H1 (cell line): ENCODE data around the gene UBASH3A.

Experiments used
- CTCF ChIP-seq, 3 experiments: IDR thresholded peaks; 1 replicate in 2 of 3; 2 replicates in 1 of 3; pipeline versions ENCODE4 v1.5.1 to v1.6.1; 2011; ENCODE audit warnings: low read length in 3 of 3, mild to moderate bottlenecking in 3 of 3, inconsistent platforms in 2 of 3, low read depth in 1 of 3, moderate library complexity in 1 of 3; ENCODE audit not compliant: insufficient read depth in 1 of 3; ENCODE audit errors: control extremely low read depth in 1 of 3
- POLR2A ChIP-seq, 2 experiments: IDR thresholded peaks; 1 replicate in 1 of 2; 2 replicates in 1 of 2; pipeline ENCODE4 v1.6.1; 2011; ENCODE audit warnings: low read depth in 2 of 2, low read length in 2 of 2, mild to moderate bottlenecking in 2 of 2; ENCODE audit errors: control extremely low read depth in 1 of 2

GRCh38 chr21:42430521-42430920 lies 26.8 kb downstream of the UBASH3A start:
- TF ChIP-seq CTCF (IDR thresholded peaks at IDR 0.05; ENCODE audit: control extremely low read depth in 1 of 3, insufficient read depth in 1 of 3, low read depth in 1 of 3, low read length in 3 of 3): no peak
- TF ChIP-seq POLR2A (IDR thresholded peaks at IDR 0.05; ENCODE audit: control extremely low read depth in 1 of 2, low read depth in 2 of 2, low read length in 2 of 2): no peak
